ENCODE results near the gene ALPG.

The ALPG gene

GRCh38 chr2:232417489-232417888 lies 10.8 kb downstream of the ALPG start:
- Histone ChIP-seq H4K20me1 (ENCODE audit: insufficient read depth, low read length) (no peaks in the 10 kb centered on the region), H3K79me2 (ENCODE audit: insufficient read depth, low read length) (no peaks in the 10 kb centered on the region), H2AFZ (ENCODE audit: low read depth, low read length) (no peak overlapping the region), H3K4me2 (ENCODE audit: insufficient read depth, low read length) (no peak overlapping the region), H3K36me3 (ENCODE audit: insufficient read depth, low read length) (no peaks in the 10 kb centered on the region), H3K4me3 (ENCODE audit: low read depth in 1 of 2, low read length in 2 of 2) (no peak overlapping the region), H3K9ac (ENCODE audit: low read depth, low read length) (no peak overlapping the region), H3K4me1 (ENCODE audit: insufficient read depth, low read length) (no peaks in the 10 kb centered on the region), H3K27ac (ENCODE audit: low read length) (no peak overlapping the region), H3K9me3 (ENCODE audit: insufficient read depth, low read length, severe bottlenecking) (peaks cover 11% of the 10 kb centered on the region), H3K27me3 (ENCODE audit: insufficient read depth, low read length, poor library complexity) (no peaks in the 10 kb centered on the region)
- ATAC-seq (ENCODE audit: insufficient read depth, low read depth) (no peak), DNase-seq (no peak)
- TF ChIP-seq EZH2 (IDR thresholded peaks at IDR 0.05; ENCODE audit: borderline replicate concordance, low read depth, low read length, severe bottlenecking): no peak
- no peak for TF ChIP-seq CTCF (IDR thresholded peaks at IDR 0.05; ENCODE audit: borderline replicate concordance, extremely low read depth, low read length, poor library complexity, severe bottlenecking)

- Histone ChIP-seq H3K27me3 (ENCODE audit: insufficient read depth, low read length, poor library complexity) (no peaks in the 10 kb centered on the region), H3K4me2 (ENCODE audit: insufficient read depth, low read length) (no peak overlapping the region), H2AFZ (ENCODE audit: low read depth, low read length) (no peak overlapping the region), H3K36me3 (ENCODE audit: insufficient read depth, low read length) (no peaks in the 10 kb centered on the region), H3K79me2 (ENCODE audit: insufficient read depth, low read length) (no peaks in the 10 kb centered on the region), H3K9me3 (ENCODE audit: insufficient read depth, low read length, severe bottlenecking) (peaks cover 14% of the 10 kb centered on the region), H3K4me3 (ENCODE audit: low read depth in 1 of 2, low read length in 2 of 2) (no peak overlapping the region), H3K27ac (ENCODE audit: low read length) (no peak overlapping the region), H4K20me1 (ENCODE audit: insufficient read depth, low read length) (no peaks in the 10 kb centered on the region), H3K9ac (ENCODE audit: low read depth, low read length) (no peak overlapping the region), H3K4me1 (ENCODE audit: insufficient read depth, low read length) (no peaks in the 10 kb centered on the region)
- TF ChIP-seq EZH2 (IDR thresholded peaks at IDR 0.05; ENCODE audit: borderline replicate concordance, low read depth, low read length, severe bottlenecking) (no peak), CTCF (IDR thresholded peaks at IDR 0.05; ENCODE audit: borderline replicate concordance, extremely low read depth, low read length, poor library complexity, severe bottlenecking) (no peak)
- DNase-seq (no peak), ATAC-seq (ENCODE audit: insufficient read depth, low read depth) (no peak)
These were observed 11.4 kb downstream of the ALPG start for GRCh38 chr2:232418056-232418455.

GRCh38 chr2:232418466-232419244 lies 12.0 kb downstream of the ALPG start:
- Histone ChIP-seq H3K36me3 (ENCODE audit: insufficient read depth, low read length) (no peaks in the 10 kb centered on the region), H3K27me3 (ENCODE audit: insufficient read depth, low read length, poor library complexity) (no peaks in the 10 kb centered on the region), H3K9me3 (ENCODE audit: insufficient read depth, low read length, severe bottlenecking) (peaks cover 14% of the 10 kb centered on the region), H3K4me2 (ENCODE audit: insufficient read depth, low read length) (no peak overlapping the region), H3K4me1 (ENCODE audit: insufficient read depth, low read length) (no peaks in the 10 kb centered on the region), H3K4me3 (ENCODE audit: low read depth in 1 of 2, low read length in 2 of 2) (no peak overlapping the region), H2AFZ (ENCODE audit: low read depth, low read length) (no peak overlapping the region), H3K79me2 (ENCODE audit: insufficient read depth, low read length) (no peaks in the 10 kb centered on the region), H4K20me1 (ENCODE audit: insufficient read depth, low read length) (no peaks in the 10 kb centered on the region), H3K9ac (ENCODE audit: low read depth, low read length) (no peak overlapping the region), H3K27ac (ENCODE audit: low read length) (no peak overlapping the region)
- ATAC-seq (ENCODE audit: insufficient read depth, low read depth): no peak
- TF ChIP-seq CTCF (IDR thresholded peaks at IDR 0.05; ENCODE audit: borderline replicate concordance, extremely low read depth, low read length, poor library complexity, severe bottlenecking): no peak
- no peak for TF ChIP-seq EZH2 (IDR thresholded peaks at IDR 0.05; ENCODE audit: borderline replicate concordance, low read depth, low read length, severe bottlenecking)
- DNase-seq: no peak

Data from DND-41 (cell line).